ENCODE data around the gene CNGB1. TPM values are rescaled to one million over a fixed set of nuclear protein-coding genes. Genes with fewer than 3 reads are reported as not detected.

CNGB1 gene
- total and polyA plus RNA-seq, 2 of the 13 experiments (the other 11 are each of a cell fraction or from before 2014, with no cell fraction given) = 0.02 to 0.15 TPM

GRCh38 chr16:57862698-57863433, 108.1 kb downstream of the CNGB1 start (continued):
- TF ChIP-seq ZBTB26 (CRISPR knock-in tag; IDR thresholded peaks at IDR 0.05; ENCODE audit: borderline replicate concordance) (peak; percentile 80), MIXL1 (CRISPR knock-in tag; IDR thresholded peaks at IDR 0.05) (peak; percentile 91), ZNF274 (CRISPR knock-in tag; IDR thresholded peaks at IDR 0.05) (0 out of 2 replicates have a peak, but pooled peaks have one; percentile 51), MZF1 (CRISPR knock-in tag; IDR thresholded peaks at IDR 0.05; ENCODE audit: borderline replicate concordance) (0 out of 2 replicates have a peak, but pooled peaks have one; percentile 25), ATF4 (CRISPR knock-in tag; IDR thresholded peaks at IDR 0.05) (peak in 1 of 2 experiments; percentile 10; a peak in 2 of 4 replicates), ZNF281 (CRISPR knock-in tag; IDR thresholded peaks at IDR 0.05; ENCODE audit: borderline replicate concordance) (peak; percentile 67; the same call in 1 of the 2 replicates), ATM (IDR thresholded peaks at IDR 0.05; ENCODE audit: borderline replicate concordance) (0 out of 2 replicates have a peak, but pooled peaks have one; percentile 39), NFYB (CRISPR knock-in tag; IDR thresholded peaks at IDR 0.05) (no peak), HOMEZ (CRISPR knock-in tag; IDR thresholded peaks at IDR 0.05; ENCODE audit: low read depth) (peak; percentile 89), ZSCAN22 (CRISPR knock-in tag; IDR thresholded peaks at IDR 0.05) (no peak), ZNF639 (CRISPR knock-in tag; conservative IDR thresholded peaks at IDR 0.05) (0 out of 2 replicates have a peak, but pooled peaks have one; percentile 19), ZNF101 (CRISPR knock-in tag; IDR thresholded peaks at IDR 0.05; ENCODE audit: borderline replicate concordance, low read depth) (no peak), ZBTB39 (CRISPR knock-in tag; IDR thresholded peaks at IDR 0.05) (no peak), ZNF570 (CRISPR knock-in tag; IDR thresholded peaks at IDR 0.05; ENCODE audit: borderline replicate concordance) (no peak), KDM5B (CRISPR knock-in tag; IDR thresholded peaks at IDR 0.05; ENCODE audit: borderline replicate concordance) (peak; percentile 40; the same call in 1 of the 2 replicates), AHR (CRISPR knock-in tag; IDR thresholded peaks at IDR 0.05) (peak; percentile 30; the same call in 1 of the 2 replicates), YEATS4 (CRISPR knock-in tag; IDR thresholded peaks at IDR 0.05; ENCODE audit: borderline replicate concordance) (peak; percentile 70; the same call in 1 of the 2 replicates), MLLT10 (CRISPR knock-in tag; IDR thresholded peaks at IDR 0.05) (no peak)

All from HepG2 (cell line).